Measurements from ENCODE around the gene CTNNA1. TPM values are rescaled to one million over a fixed set of nuclear protein-coding genes. Genes with fewer than 3 reads are reported as not detected.

The CTNNA1 gene
- total RNA-seq, 2 donors from 2014 or later = 266 to 322 TPM

DNA sequence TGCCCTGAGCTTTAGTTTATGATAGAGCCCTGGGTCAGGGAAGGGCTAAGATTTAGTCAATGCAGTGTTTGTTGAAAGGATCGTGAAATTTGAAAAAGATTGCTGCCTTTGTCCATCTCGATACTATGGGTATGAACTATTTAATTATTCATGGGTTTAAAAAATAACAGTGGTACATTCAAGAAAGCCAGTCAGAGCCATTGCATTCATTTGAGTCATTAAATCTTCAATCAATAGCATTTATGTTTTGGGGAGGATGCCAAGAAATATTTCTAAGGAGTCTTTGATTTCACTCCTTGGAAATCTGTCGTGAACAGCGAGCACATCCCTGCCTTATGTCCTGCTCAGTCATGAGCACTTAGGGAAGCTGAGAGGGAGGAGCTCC, 176.3 kb downstream of the CTNNA1 start:
- DNase-seq (ENCODE audit: low spot score) = no peak
- no peaks in the 10 kb centered on the region for H3K9me3 ChIP-seq
- no peak for TF ChIP-seq CTCF (IDR thresholded peaks at IDR 0.05)
- H3K27me3 ChIP-seq (replicated peaks; ENCODE audit: insufficient read depth) = no peaks in the 10 kb centered on the region
- peaks cover 9 to 23% of the 10 kb centered on the region in 2 donors for H3K4me1 ChIP-seq (ENCODE audit: control insufficient read depth in 1 of 2, low read depth in 2 of 2)
- no peak overlapping the region for H3K4me3 ChIP-seq
- no peak overlapping the region for H3K27ac ChIP-seq
- no peak for ATAC-seq (ENCODE audit: insufficient number of reproducible peaks, low FRiP score, low read depth)
- H3K36me3 ChIP-seq = peaks cover 69% of the 10 kb centered on the region

- DNase-seq (ENCODE audit: low spot score) (no peak), ATAC-seq (ENCODE audit: insufficient number of reproducible peaks, low FRiP score, low read depth) (no peak)
- Histone ChIP-seq H3K4me3 (no peak overlapping the region), H3K36me3 (peaks cover 66% of the 10 kb centered on the region), H3K27me3 (replicated peaks; ENCODE audit: insufficient read depth) (no peaks in the 10 kb centered on the region), H3K9me3 (no peaks in the 10 kb centered on the region), H3K4me1 (ENCODE audit: control insufficient read depth in 1 of 2, low read depth in 2 of 2) (peaks cover 9 to 23% of the 10 kb centered on the region in 2 donors), H3K27ac (no peak overlapping the region)
- TF ChIP-seq CTCF (IDR thresholded peaks at IDR 0.05) = no peak
These were observed 177.3 kb downstream of the CTNNA1 start for GRCh38 chr5:138930371-138931097.

GRCh38 chr5:138932171-138932810, 179.1 kb downstream of the CTNNA1 start:
- no peak overlapping the region for H3K4me3 ChIP-seq
- no peak for ATAC-seq (ENCODE audit: insufficient number of reproducible peaks, low FRiP score, low read depth)
- H3K36me3 ChIP-seq = peaks cover 57% of the 10 kb centered on the region

DNA sequence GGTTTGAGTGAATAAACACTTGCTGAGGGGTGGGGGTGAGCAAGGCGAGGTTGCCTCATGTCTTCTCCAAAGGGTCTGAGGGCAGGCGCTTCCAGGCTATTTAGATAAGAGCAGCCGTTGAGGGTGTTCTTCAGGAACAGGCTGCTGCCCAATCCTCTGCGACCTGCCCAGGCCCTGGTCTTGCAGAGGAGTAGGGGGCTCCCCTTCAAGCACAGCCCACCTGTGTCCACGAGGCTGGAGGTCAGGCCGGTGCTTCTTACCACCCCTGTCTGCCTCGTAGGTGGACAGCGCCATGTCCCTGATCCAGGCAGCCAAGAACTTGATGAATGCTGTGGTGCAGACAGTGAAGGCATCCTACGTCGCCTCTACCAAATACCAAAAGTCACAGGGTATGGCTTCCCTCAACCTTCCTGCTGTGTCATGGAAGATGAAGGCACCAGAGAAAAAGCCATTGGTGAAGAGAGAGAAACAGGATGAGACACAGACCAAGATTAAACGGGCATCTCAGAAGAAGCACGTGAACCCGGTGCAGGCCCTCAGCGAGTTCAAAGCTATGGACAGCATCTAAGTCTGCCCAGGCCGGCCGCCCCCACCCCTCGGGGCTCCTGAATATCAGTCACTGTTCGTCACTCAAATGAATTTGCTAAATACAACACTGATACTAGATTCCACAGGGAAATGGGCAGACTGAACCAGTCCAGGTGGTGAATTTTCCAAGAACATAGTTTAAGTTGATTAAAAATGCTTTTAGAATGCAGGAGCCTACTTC, 180.5 kb downstream of the CTNNA1 start:
- DNase-seq (ENCODE audit: low spot score) = no peak
- H3K36me3 ChIP-seq = peaks cover 57% of the 10 kb centered on the region
- no peak overlapping the region for H3K27ac ChIP-seq
- H3K4me1 ChIP-seq (ENCODE audit: control insufficient read depth in 1 of 2, low read depth in 2 of 2) = peaks cover 0 to 12% of the 10 kb centered on the region in 2 donors
- no peak overlapping the region for H3K4me3 ChIP-seq
- ATAC-seq (ENCODE audit: insufficient number of reproducible peaks, low FRiP score, low read depth) = no peak
- no peak for TF ChIP-seq CTCF (IDR thresholded peaks at IDR 0.05)
- H3K9me3 ChIP-seq = no peaks in the 10 kb centered on the region
- H3K27me3 ChIP-seq (replicated peaks; ENCODE audit: insufficient read depth) = no peaks in the 10 kb centered on the region

More at GRCh38 chr5:138932171-138932810, 179.1 kb downstream of the CTNNA1 start:
- Histone ChIP-seq H3K27ac (no peak overlapping the region), H3K27me3 (replicated peaks; ENCODE audit: insufficient read depth) (no peaks in the 10 kb centered on the region), H3K9me3 (no peaks in the 10 kb centered on the region), H3K4me1 (ENCODE audit: control insufficient read depth in 1 of 2, low read depth in 2 of 2) (peaks cover under 1 to 23% of the 10 kb centered on the region in 2 donors)
- no peak for TF ChIP-seq CTCF (IDR thresholded peaks at IDR 0.05)
- DNase-seq (ENCODE audit: low spot score) = no peak

DNA sequence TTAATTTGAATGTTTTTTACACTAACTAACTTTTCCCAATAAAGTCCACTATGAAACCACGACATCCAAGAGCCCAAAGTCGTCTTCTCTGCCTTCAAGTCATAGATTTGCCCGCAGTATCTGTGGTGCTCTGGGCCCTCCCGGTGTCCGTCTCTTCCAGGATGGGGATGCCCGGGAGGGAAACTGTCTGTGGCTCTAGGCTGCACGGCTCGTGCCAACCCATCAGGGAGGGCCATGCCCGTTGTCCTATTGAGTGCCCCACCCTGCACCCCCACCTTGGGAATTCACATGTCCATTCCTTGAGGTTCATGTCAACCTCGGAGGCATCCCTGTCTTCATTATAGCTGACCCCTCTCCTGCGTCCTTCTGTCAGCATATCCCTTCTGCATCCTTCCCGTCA, 181.7 kb downstream of the CTNNA1 start:
- Histone ChIP-seq H3K9me3 (no peaks in the 10 kb centered on the region), H3K4me3 (no peak overlapping the region), H3K36me3 (peaks cover 51% of the 10 kb centered on the region), H3K27ac (no peak overlapping the region), H3K27me3 (replicated peaks; ENCODE audit: insufficient read depth) (no peaks in the 10 kb centered on the region), H3K4me1 (ENCODE audit: control insufficient read depth in 1 of 2, low read depth in 2 of 2) (peaks cover 0 to 12% of the 10 kb centered on the region in 2 donors)
- no peak for ATAC-seq (ENCODE audit: insufficient number of reproducible peaks, low FRiP score, low read depth)
- TF ChIP-seq CTCF (IDR thresholded peaks at IDR 0.05) = no peak
- no peak for DNase-seq (ENCODE audit: low spot score)

All from thoracic aorta (tissue), 2 donors.